CD14-positive monocyte (primary cell): ENCODE measurements around the gene PATJ. TPM values are rescaled to one million over a fixed set of nuclear protein-coding genes. Genes with fewer than 3 reads are reported as not detected.

Source experiments
- DNase-seq, 3 donors: peaks; one replicate each; pipeline ENCODE4 v3.0.0-alpha.2; 2011 to 2022
- H2AFZ ChIP-seq: 2 replicates; pipeline ENCODE4 v1.6.0; 2012; ENCODE audit warnings: mild to moderate bottlenecking, low read depth, low read length, inconsistent platforms; ENCODE audit not compliant: insufficient read depth, poor library complexity, severe bottlenecking
- H3K27ac ChIP-seq, 2 donors: 1 replicate in 1 of 2; 2 replicates in 1 of 2; pipeline ENCODE4 v1.5.1; 2012 to 2013; ENCODE audit warnings: low read length in 2 of 2, control low read depth in 1 of 2, inconsistent platforms in 1 of 2, low read depth in 1 of 2, mild to moderate bottlenecking in 1 of 2
- H3K27me3 ChIP-seq, 2 donors: one replicate each; pipeline versions ENCODE4 v1.6.0 to v1.6.1; 2011 to 2013; ENCODE audit warnings: low read length in 2 of 2; ENCODE audit not compliant: control insufficient read depth in 2 of 2, insufficient read depth in 2 of 2
- H3K36me3 ChIP-seq, 2 donors: replicated peaks in 1 of 2; 1 replicate in 1 of 2; 2 replicates in 1 of 2; pipeline versions ENCODE4 v1.5.1 to v1.6.1; 2012 to 2013; ENCODE audit warnings: low read length in 2 of 2, control low read depth in 1 of 2, inconsistent platforms in 1 of 2, mild to moderate bottlenecking in 1 of 2; ENCODE audit not compliant: insufficient read depth in 2 of 2, control insufficient read depth in 1 of 2
- H3K4me1 ChIP-seq, 2 donors: 1 replicate in 1 of 2; 2 replicates in 1 of 2; pipeline versions ENCODE4 v1.5.1 to v1.6.1; 2012 to 2013; ENCODE audit warnings: low read length in 2 of 2, control low read depth in 1 of 2, inconsistent platforms in 1 of 2, mild to moderate bottlenecking in 1 of 2, moderate library complexity in 1 of 2; ENCODE audit not compliant: insufficient read depth in 2 of 2, control insufficient read depth in 1 of 2
- H3K4me2 ChIP-seq: replicated peaks from 2 replicates; pipeline ENCODE3; 2012; ENCODE audit warnings: low read length, moderate library complexity, mild to moderate bottlenecking; ENCODE audit not compliant: poor library complexity, severe bottlenecking; ENCODE audit errors: extremely low read depth
- H3K4me3 ChIP-seq, 3 experiments: fragments of 200-600 bp in 1 of 3; sonication (generic) in 1 of 3; replicated peaks in 1 of 3; 1 replicate in 2 of 3; 2 replicates in 1 of 3; pipeline ENCODE4 v1.5.1; 2011 to 2013; ENCODE audit warnings: low read length in 3 of 3, mild to moderate bottlenecking in 3 of 3, control low read depth in 2 of 3, low read depth in 2 of 3, inconsistent platforms in 1 of 3, moderate library complexity in 1 of 3
- H3K79me2 ChIP-seq: 2 replicates; pipeline ENCODE4 v1.6.0; 2012; ENCODE audit warnings: mild to moderate bottlenecking, control low read depth, inconsistent platforms, low read length, moderate library complexity; ENCODE audit not compliant: insufficient read depth
- H3K9ac ChIP-seq: 2 replicates; pipeline ENCODE4 v1.6.0; 2017; ENCODE audit warnings: low read length, mild to moderate bottlenecking; ENCODE audit not compliant: insufficient read depth, poor library complexity, severe bottlenecking
- H3K9me3 ChIP-seq, 2 donors: replicated peaks in 1 of 2; 1 replicate in 1 of 2; 2 replicates in 1 of 2; pipeline versions ENCODE4 v1.5.1 to v1.6.1; 2012 to 2013; ENCODE audit warnings: low read length in 2 of 2, control low read depth in 1 of 2; ENCODE audit not compliant: control insufficient read depth in 1 of 2, insufficient read depth in 1 of 2
- H4K20me1 ChIP-seq: 2 replicates; pipeline ENCODE4 v1.6.0; 2012; ENCODE audit warnings: mild to moderate bottlenecking, low read length, control low read depth, moderate library complexity; ENCODE audit not compliant: insufficient read depth
- H3K27ac Mint-ChIP-seq, 7 donors: one replicate each; pipeline ENCODE4 v1.8.0; 2020; ENCODE audit warnings: mild to moderate bottlenecking in 7 of 7, mixed read lengths in 7 of 7, moderate library complexity in 6 of 7, inconsistent platforms in 2 of 7
- H3K27me3 Mint-ChIP-seq, 3 donors: one replicate each; pipeline ENCODE4 v1.8.0; 2021 to 2022; ENCODE audit warnings: low read depth in 3 of 3, mild to moderate bottlenecking in 3 of 3, mixed read lengths in 3 of 3, moderate library complexity in 3 of 3, inconsistent platforms in 1 of 3
- H3K36me3 Mint-ChIP-seq, 2 donors: one replicate each; pipeline ENCODE4 v1.8.0; 2020; ENCODE audit warnings: mixed read lengths in 2 of 2, inconsistent platforms in 1 of 2, mild to moderate bottlenecking in 1 of 2
- H3K4me1 Mint-ChIP-seq: one replicate; pipeline ENCODE4 v1.8.0; 2020; ENCODE audit warnings: mild to moderate bottlenecking, mixed read lengths
- H3K4me3 Mint-ChIP-seq, 2 donors: one replicate each; pipeline ENCODE4 v1.8.0; 2020; ENCODE audit warnings: mild to moderate bottlenecking in 2 of 2, mixed read lengths in 2 of 2, moderate library complexity in 1 of 2
- H3K9me3 Mint-ChIP-seq, 7 donors: one replicate each; pipeline ENCODE4 v1.8.0; 2020 to 2022; ENCODE audit warnings: mixed read lengths in 7 of 7, mild to moderate bottlenecking in 6 of 7, moderate library complexity in 6 of 7, inconsistent platforms in 2 of 7
- CTCF ChIP-seq: fragments of 200-600 bp; IDR thresholded peaks from one replicate; pipeline ENCODE4 v1.8.0; 2022; ENCODE audit warnings: antibody characterized with exemption, mild to moderate bottlenecking
- WGBS: methylation state at CpG from one replicate; pipeline ENCODE4 v1.1.5; 2013; ENCODE audit warnings: missing lambda C conversion rate; ENCODE audit not compliant: insufficient coverage; 5-methylcytosine and 5-hydroxymethylcytosine counted together
- intact Hi-C, 2 donors: fragments of 100-400 bp; cut with micrococcal nuclease; formaldehyde crosslinking; loops; one replicate each; pipeline versions ENCODE4 v1.15.0 to v1.15.1; 2023
- polyA plus RNA-seq, 3 donors: library from polyadenylated mRNA; depleted of rRNA in 1 of 3; unstranded in 2 of 3; stranded (reverse) in 1 of 3; fragments of 300-500 nt in 2 of 3; fragments of >200 nt in 1 of 3; fragmentation: Illumina TruSeq in 2 of 3; gene quantifications; 1 replicate in 2 of 3; 2 replicates in 1 of 3; pipeline ENCODE4 v1.2.3, GENCODE V29; 2012 to 2021
- small RNA-seq: library from RNA; depleted of rRNA; stranded (forward); fragments of <200 nt; gene quantifications from one replicate; pipeline ENCODE3, GENCODE V24; 2012; ENCODE audit warnings: low read depth; ENCODE audit not compliant: insufficient read length

Gene PATJ
- polyA plus RNA-seq, 3 donors, result 0.01 to 0.23 TPM; not detected in 1

GRCh38 chr1:62224182-62224581 lies 481.9 kb downstream of the PATJ start:
- Histone ChIP-seq H3K79me2 (no peaks in the 10 kb centered on the region), H2AFZ (no peak overlapping the region), H4K20me1 (no peaks in the 10 kb centered on the region), H3K36me3 (no peaks in the 10 kb centered on the region), H3K27me3 (no peaks in the 10 kb centered on the region), H3K27ac (no peak overlapping the region), H3K9me3 (no peaks in the 10 kb centered on the region), H3K4me3 (no peak overlapping the region), H3K4me1 (peaks cover 0 to 9% of the 10 kb centered on the region in 2 donors), H3K9ac (no peak overlapping the region), H3K4me2 (no peak overlapping the region)
- Mint-ChIP-seq H3K27me3 (peaks cover 0 to 5% (median 2%) of the 10 kb centered on the region in 3 donors), H3K4me1 (peaks cover 7% of the 10 kb centered on the region), H3K36me3 (no peaks in the 10 kb centered on the region), H3K9me3 (no peaks in the 10 kb centered on the region), H3K4me3 (no peak overlapping the region), H3K27ac (no peak overlapping the region)
- TF ChIP-seq CTCF, result no peak
- whole genome bisulfite sequencing, result no CpG with 5 or more reads among the region's 3 CpGs
- no peak for DNase-seq
- intact Hi-C loops, result no loop called here

- Histone ChIP-seq H3K36me3 (no peaks in the 10 kb centered on the region), H3K27me3 (no peaks in the 10 kb centered on the region), H2AFZ (peak overlapping the region; percentile 5), H3K27ac (no peak overlapping the region), H3K4me1 (peaks cover 0 to 12% of the 10 kb centered on the region in 2 donors), H4K20me1 (no peaks in the 10 kb centered on the region), H3K9me3 (no peaks in the 10 kb centered on the region), H3K79me2 (no peaks in the 10 kb centered on the region), H3K4me3 (no peak overlapping the region), H3K9ac (no peak overlapping the region), H3K4me2 (no peak overlapping the region)
- intact Hi-C loops, result no loop called here
- Mint-ChIP-seq H3K4me3 (no peak overlapping the region), H3K36me3 (no peaks in the 10 kb centered on the region), H3K27ac (no peak overlapping the region), H3K27me3 (peaks cover 0 to 3% (median 2%) of the 10 kb centered on the region in 3 donors), H3K4me1 (peaks cover 12% of the 10 kb centered on the region), H3K9me3 (no peaks in the 10 kb centered on the region)
- WGBS, result 82% methylated on average over 9 of the region's 11 CpGs
- TF ChIP-seq CTCF, result no peak
- no peak for DNase-seq
Observed at GRCh38 chr1:62227496-62227895, 485.2 kb downstream of the PATJ start.

Small RNA genes lying within 50 kb of the gene (small RNA-seq; reads per million reads assigned to genes)
- gene LAMTOR5P1, result not detected
- gene MIR3116-1, result not detected
- not detected for gene RN7SL180P
- not detected for gene RNU6-1177P
- gene RNU6-414P, result not detected

Other genes with a start within 250 kb of the PATJ start
- 10 to 100 TPM; 32.6 to 46.6 (median 41.8) TPM for gene TM2D1, start 17.3 kb upstream of the PATJ start, polyA plus RNA-seq